Nucleus accumbens (tissue), 56 donors: ENCODE measurements around the gene ALDH3B1.
A peak's percentile ranks its signal among the peaks of the same experiment; 100 is the strongest.
"Not testable (repeated sequence)": the region's sequence is repeated elsewhere in the genome, so short reads cannot be mapped to it uniquely, and the experiment has no call there.

Source experiments
- DNase-seq, 56 donors: peaks; one replicate each; lab custom pipeline; 2025; lab: John Stamatoyannopoulos, UW

Gene ALDH3B1

GRCh38 chr11:68010090-68011041 lies at the start of gene ALDH3B1:
TSS of gene ALDH3B1 (plus strand) at chr11:68010327. CDS start at chr11:68015298, 4,971 bp downstream.
- DNase-seq: peak in 55 of 56 donors; percentile 36 to 93 (median 77)

- not testable (repeated sequence) for DNase-seq
Observed at GRCh38 chr11:67963217-67963616, 46.9 kb upstream of the ALDH3B1 start.

GRCh38 chr11:67963879-67964278 lies 46.2 kb upstream of the ALDH3B1 start:
- DNase-seq: not testable (repeated sequence)

GRCh38 chr11:67964746-67965145 lies 45.4 kb upstream of the ALDH3B1 start:
- not testable (repeated sequence) for DNase-seq

GRCh38 chr11:67965830-67966348 lies 44.2 kb upstream of the ALDH3B1 start:
- DNase-seq: not testable (repeated sequence)

- not testable (repeated sequence) for DNase-seq
Observed at GRCh38 chr11:67974746-67975145, 35.4 kb upstream of the ALDH3B1 start.

- DNase-seq: not testable (repeated sequence)
Observed at GRCh38 chr11:67978766-67979418, 31.2 kb upstream of the ALDH3B1 start.

GRCh38 chr11:67981226-67981625 lies 28.9 kb upstream of the ALDH3B1 start:
- not testable (repeated sequence) for DNase-seq

- not testable (repeated sequence) for DNase-seq
Observed at GRCh38 chr11:67982255-67982857, 27.8 kb upstream of the ALDH3B1 start.

- no peak for DNase-seq
Observed at GRCh38 chr11:67983951-67984350, 26.2 kb upstream of the ALDH3B1 start.

- DNase-seq: not testable (repeated sequence)
Observed at GRCh38 chr11:67985302-67985701, 24.8 kb upstream of the ALDH3B1 start.

GRCh38 chr11:67990546-67991346 lies 19.4 kb upstream of the ALDH3B1 start:
- not testable (repeated sequence) for DNase-seq

- DNase-seq: not testable (repeated sequence)
Observed at GRCh38 chr11:67991347-67992121, 18.6 kb upstream of the ALDH3B1 start.

- peak in 3 of 56 donors; percentile 24 to 36 (median 29) for DNase-seq
Observed at GRCh38 chr11:67993821-67994220, 16.3 kb upstream of the ALDH3B1 start.

GRCh38 chr11:67994387-67994786 lies 15.7 kb upstream of the ALDH3B1 start:
- DNase-seq: not testable (repeated sequence)

GRCh38 chr11:67995129-67995528 lies 15.0 kb upstream of the ALDH3B1 start:
- DNase-seq: not testable (repeated sequence)

- not testable (repeated sequence) for DNase-seq
Observed at GRCh38 chr11:67995579-67995978, 14.5 kb upstream of the ALDH3B1 start.

GRCh38 chr11:67996051-67996450 lies 14.1 kb upstream of the ALDH3B1 start:
- DNase-seq: no peak
